A673 (cell line): ENCODE data around the gene THSD4.

ENCODE experiments used
- EZH2 ChIP-seq: fragments of 200-600 bp; sonication (generic); IDR thresholded peaks from 2 replicates; pipeline ENCODE4 v1.6.1; 2017; ENCODE audit warnings: borderline replicate concordance, low read depth, mild to moderate bottlenecking, mixed read lengths, antibody characterized with exemption, low read length; ENCODE audit not compliant: poor library complexity, severe bottlenecking
- TF ChIP-seq, protein P1 (sequence below): fragments of 300-800, 200-600 bp; sonication (generic); conservative IDR thresholded peaks from 2 replicates; pipeline ENCODE4 v1.5.1; 2017; ENCODE audit warnings: low read depth, mild to moderate bottlenecking, antibody characterized with exemption, low read length, moderate library complexity, mixed read lengths

- TF ChIP-seq, protein P1, sequence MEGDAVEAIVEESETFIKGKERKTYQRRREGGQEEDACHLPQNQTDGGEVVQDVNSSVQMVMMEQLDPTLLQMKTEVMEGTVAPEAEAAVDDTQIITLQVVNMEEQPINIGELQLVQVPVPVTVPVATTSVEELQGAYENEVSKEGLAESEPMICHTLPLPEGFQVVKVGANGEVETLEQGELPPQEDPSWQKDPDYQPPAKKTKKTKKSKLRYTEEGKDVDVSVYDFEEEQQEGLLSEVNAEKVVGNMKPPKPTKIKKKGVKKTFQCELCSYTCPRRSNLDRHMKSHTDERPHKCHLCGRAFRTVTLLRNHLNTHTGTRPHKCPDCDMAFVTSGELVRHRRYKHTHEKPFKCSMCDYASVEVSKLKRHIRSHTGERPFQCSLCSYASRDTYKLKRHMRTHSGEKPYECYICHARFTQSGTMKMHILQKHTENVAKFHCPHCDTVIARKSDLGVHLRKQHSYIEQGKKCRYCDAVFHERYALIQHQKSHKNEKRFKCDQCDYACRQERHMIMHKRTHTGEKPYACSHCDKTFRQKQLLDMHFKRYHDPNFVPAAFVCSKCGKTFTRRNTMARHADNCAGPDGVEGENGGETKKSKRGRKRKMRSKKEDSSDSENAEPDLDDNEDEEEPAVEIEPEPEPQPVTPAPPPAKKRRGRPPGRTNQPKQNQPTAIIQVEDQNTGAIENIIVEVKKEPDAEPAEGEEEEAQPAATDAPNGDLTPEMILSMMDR: no peak
- TF ChIP-seq EZH2: no peak
These were observed 684.9 kb downstream of the THSD4 start for GRCh38 chr15:71800190-71800589.
